Measurements from ENCODE around the gene PSAPL1. TPM values are rescaled to one million over a fixed set of nuclear protein-coding genes. Genes with fewer than 3 reads are reported as not detected.

Gene PSAPL1
- polyA plus RNA-seq, 1 of the 3 experiments (the other 2 are of a cell fraction) = 0.03 TPM

- Histone ChIP-seq H3K9ac (no peak overlapping the region), H3K9me3 (no peaks in the 10 kb centered on the region), H3K4me2 (no peak overlapping the region), H3K36me3 (replicated peaks in 1 of 2; ENCODE audit: control insufficient read depth in 1 of 2, insufficient read depth in 2 of 2, low read length in 1 of 2) (no peaks in the 10 kb centered on the region), H3K79me2 (ENCODE audit: insufficient read depth) (no peaks in the 10 kb centered on the region), H3K4me3 (ENCODE audit: low read depth in 2 of 2, low read length in 1 of 2) (no peak overlapping the region), H3K4me1 (ENCODE audit: control insufficient read depth in 1 of 2, insufficient read depth in 2 of 2, low read depth in 1 of 2, low read length in 1 of 2) (no peaks in the 10 kb centered on the region; a peak in 1 of 4 replicates), H3F3A (replicated peaks; ENCODE audit: insufficient read depth) (no peaks in the 10 kb centered on the region), H3K9me2 (no peaks in the 10 kb centered on the region), H3K27ac (ENCODE audit: low read depth in 2 of 2, low read length in 1 of 2) (no peak overlapping the region), H3K27me3 (ENCODE audit: insufficient read depth) (no peaks in the 10 kb centered on the region), H2AFZ (ENCODE audit: low read depth) (no peak overlapping the region), H4K20me1 (ENCODE audit: insufficient read depth) (no peaks in the 10 kb centered on the region)
- TF ChIP-seq GABPA (IDR thresholded peaks at IDR 0.05; ENCODE audit: low read depth) (no peak), PBX3 (IDR thresholded peaks at IDR 0.05) (no peak), MXI1 (IDR thresholded peaks at IDR 0.05; ENCODE audit: low read depth, low read length) (no peak), RXRA (IDR thresholded peaks at IDR 0.05; ENCODE audit: borderline replicate concordance, low read depth) (no peak), IRF3 (IDR thresholded peaks at IDR 0.05; ENCODE audit: low read depth, low read length) (no peak), MEF2A (IDR thresholded peaks at IDR 0.05; ENCODE audit: borderline replicate concordance, low read depth) (no peak), REST (IDR thresholded peaks at IDR 0.05; ENCODE audit: low read depth, low read length) (no peak), EP300 (IDR thresholded peaks at IDR 0.05; ENCODE audit: borderline replicate concordance in 1 of 2, low read depth in 1 of 2, low read length in 1 of 2) (no peak), FOXM1 (IDR thresholded peaks at IDR 0.05; ENCODE audit: low read depth) (no peak), NRF1 (IDR thresholded peaks at IDR 0.05; ENCODE audit: low read depth, low read length) (no peak), USF1 (IDR thresholded peaks at IDR 0.05; ENCODE audit: borderline replicate concordance, low read depth) (no peak), YY1 (IDR thresholded peaks at IDR 0.05; ENCODE audit: low read depth) (no peak)
- TF ChIP-seq, protein P1, sequence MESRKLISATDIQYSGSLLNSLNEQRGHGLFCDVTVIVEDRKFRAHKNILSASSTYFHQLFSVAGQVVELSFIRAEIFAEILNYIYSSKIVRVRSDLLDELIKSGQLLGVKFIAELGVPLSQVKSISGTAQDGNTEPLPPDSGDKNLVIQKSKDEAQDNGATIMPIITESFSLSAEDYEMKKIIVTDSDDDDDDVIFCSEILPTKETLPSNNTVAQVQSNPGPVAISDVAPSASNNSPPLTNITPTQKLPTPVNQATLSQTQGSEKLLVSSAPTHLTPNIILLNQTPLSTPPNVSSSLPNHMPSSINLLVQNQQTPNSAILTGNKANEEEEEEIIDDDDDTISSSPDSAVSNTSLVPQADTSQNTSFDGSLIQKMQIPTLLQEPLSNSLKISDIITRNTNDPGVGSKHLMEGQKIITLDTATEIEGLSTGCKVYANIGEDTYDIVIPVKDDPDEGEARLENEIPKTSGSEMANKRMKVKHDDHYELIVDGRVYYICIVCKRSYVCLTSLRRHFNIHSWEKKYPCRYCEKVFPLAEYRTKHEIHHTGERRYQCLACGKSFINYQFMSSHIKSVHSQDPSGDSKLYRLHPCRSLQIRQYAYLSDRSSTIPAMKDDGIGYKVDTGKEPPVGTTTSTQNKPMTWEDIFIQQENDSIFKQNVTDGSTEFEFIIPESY (IDR thresholded peaks at IDR 0.05; ENCODE audit: borderline replicate concordance, low read depth) = no peak
- 80% methylated on average over 16 of the region's 27 CpGs for WGBS (ENCODE audit: low lambda C conversion rate)
- no peak for DNase-seq
- ChIA-PET CTCF (interaction anchor here (0.8 kb wide), 1 partner anchor 18 kb away, joined by 3 read pairs; no protein-coding TSS in a partner anchor), POLR2A (no interaction called here)
Observed at GRCh38 chr4:7431696-7432530, 2.8 kb downstream of the PSAPL1 start.
